GM04504 (cell line): ENCODE data around the gene PSMB4.
A peak's percentile ranks its signal among the peaks of the same experiment; 100 is the strongest.
"Not testable (repeated sequence)": the region's sequence is repeated elsewhere in the genome, so short reads cannot be mapped to it uniquely, and the experiment has no call there.

Experiments
- DNase-seq: peaks from one replicate; pipeline ENCODE4 v3.0.0-alpha.2; 2012; ENCODE audit warnings: low read depth

Gene PSMB4

GRCh38 chr1:151390221-151391078 is 8.9 kb upstream of the PSMB4 start:
- not testable (repeated sequence) for DNase-seq

GRCh38 chr1:151391079-151391563 is 8.3 kb upstream of the PSMB4 start:
- no peak for DNase-seq

DNA sequence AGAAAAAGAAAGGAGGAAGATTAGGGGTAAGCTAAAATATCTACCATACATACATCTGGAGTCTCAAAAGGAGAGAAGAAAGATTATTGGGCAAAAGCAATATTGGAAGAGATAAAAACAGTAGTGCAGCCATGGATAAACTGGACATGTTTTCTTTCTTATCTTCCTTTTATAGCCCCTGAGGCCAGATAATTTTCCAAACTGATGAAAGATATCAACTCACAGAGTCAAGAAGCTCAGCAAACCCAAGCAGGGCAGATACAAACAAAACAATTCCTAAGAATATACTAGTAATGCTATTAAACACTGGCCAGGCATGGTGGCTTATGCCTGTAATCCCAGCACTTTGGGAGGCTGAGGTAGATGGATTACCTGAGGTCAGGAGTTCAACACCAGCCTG is 5.8 kb upstream of the PSMB4 start:
- DNase-seq = no peak

DNA sequence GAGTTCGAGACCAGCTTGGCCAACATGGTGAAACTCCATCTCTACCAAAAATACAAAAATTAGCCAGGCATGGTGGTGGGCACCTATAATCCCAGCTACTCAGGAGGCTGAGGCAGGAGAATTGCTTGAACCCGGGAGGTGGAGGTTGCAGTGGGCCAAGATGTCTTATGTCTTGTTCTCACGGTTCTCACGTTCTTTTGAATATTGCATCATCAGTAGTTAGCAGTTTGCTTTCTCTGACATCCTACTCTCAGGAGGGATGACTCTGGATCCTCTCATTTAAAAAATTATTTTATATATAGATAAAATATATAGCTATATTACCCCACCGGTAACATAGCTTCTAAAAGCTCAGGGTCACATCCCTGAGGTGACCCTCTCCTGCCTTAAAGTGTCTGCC is 3.1 kb upstream of the PSMB4 start:
- DNase-seq = not testable (repeated sequence)

DNA sequence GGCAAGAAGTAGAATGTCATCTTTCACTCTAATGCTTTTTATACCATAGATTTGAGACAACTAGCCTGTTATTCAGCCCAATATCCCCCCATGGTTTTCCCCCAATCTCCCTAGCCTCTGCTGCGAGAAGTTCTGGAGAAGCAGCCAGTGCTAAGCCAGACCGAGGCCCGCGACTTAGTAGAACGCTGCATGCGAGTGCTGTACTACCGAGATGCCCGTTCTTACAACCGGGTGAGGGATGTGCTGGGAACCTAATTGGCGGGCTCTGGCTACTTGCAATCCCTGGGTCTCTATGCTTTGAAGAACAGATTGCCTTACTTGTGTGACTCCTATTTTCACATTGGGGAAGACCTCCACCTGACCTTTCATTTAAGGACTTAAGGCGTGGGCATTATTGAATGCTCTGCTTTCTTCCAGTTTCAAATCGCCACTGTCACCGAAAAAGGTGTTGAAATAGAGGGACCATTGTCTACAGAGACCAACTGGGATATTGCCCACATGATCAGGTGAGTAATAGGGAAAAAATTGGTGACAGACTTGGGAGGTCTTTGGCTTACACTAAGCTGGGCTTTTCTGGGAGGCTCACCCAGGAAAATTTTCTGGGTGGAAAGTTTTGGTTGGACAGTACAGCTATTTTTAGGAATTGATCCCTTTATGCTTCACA is 1.9 kb downstream of the PSMB4 start:
- DNase-seq = no peak

GRCh38 chr1:151401860-151402259 is 2.5 kb downstream of the PSMB4 start:
- DNase-seq = no peak

GRCh38 chr1:151402764-151403163 is 3.4 kb downstream of the PSMB4 start:
- no peak for DNase-seq

- no peak for DNase-seq
Observed at GRCh38 chr1:151403612-151404011, 4.2 kb downstream of the PSMB4 start.

DNA sequence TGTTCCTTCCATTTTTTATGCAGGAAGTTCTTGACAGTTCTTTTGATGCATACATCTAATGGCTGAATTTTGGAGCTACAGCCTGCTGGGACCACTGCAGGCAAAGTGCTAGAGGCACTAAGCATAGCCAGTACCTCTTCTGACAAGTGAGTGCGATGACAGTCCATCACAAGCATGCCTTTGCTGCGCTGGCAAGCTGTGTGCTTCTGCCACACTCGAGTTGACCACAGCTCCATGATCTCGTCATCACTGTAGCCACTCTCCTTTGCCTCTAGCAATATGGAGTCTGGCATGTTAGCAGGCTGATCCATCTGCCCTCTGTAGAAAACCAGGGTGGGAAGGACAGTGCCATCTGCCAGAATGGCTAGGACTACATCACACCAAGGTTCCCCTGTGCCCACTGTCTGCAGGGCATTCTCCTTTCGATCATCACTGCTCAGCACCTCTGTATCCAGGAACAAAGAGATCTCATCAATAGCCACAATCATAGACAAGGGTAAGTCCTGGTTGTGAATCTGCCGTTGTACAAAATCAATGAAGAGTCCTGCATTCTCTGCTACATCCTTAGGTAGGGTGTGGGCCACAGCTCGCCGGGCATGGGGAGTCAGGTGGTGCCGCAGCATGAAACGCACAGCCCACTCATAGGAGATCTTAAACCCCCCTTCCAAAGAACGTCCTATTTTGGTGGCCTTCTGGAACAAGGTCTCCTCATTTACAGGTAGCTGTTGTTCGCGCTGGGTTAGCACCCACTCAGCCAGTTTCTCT is 6.0 kb downstream of the PSMB4 start:
- DNase-seq = no peak

- DNase-seq = no peak
Observed at GRCh38 chr1:151406176-151406575, 6.8 kb downstream of the PSMB4 start.

- DNase-seq = no peak
Observed at GRCh38 chr1:151407304-151407703, 7.9 kb downstream of the PSMB4 start.

DNA sequence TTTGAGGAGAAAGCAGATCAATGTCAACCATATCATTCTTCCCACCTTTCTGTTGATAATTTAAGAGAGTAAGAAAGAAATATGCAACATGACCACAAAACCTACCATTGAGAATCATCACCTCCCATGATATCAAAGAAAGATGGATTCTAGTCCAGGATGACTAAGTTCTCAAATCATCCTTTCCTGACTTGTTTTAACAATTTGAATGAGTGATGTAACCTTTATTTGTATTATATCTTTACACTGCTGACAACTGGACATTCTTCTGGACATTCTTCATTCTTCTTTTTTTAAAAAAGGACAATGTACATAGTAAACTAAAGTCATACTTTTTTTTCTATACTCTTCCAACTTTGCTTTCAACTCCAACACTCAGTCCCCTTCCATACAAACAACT is 9.5 kb downstream of the PSMB4 start:
- DNase-seq = no peak

DNA sequence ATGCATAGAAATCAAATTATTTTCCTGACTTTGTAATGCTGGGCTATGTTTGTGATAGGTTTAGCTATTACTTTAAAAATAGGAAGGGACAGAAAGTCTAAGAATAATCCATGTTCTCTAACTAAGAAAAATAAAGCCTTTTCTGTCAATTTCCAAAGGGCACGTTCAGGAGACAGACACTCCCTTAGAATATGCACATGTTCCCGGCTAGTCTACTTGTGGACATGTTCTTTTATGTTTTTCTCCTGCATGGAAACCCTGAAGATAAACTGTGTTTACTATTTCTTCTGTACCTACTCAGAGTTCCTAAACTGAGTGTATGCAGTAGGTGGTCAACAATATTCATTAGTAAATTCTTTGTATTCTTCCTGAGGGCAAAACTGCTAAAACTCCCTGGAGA is 12.5 kb downstream of the PSMB4 start:
- DNase-seq = no peak

DNA sequence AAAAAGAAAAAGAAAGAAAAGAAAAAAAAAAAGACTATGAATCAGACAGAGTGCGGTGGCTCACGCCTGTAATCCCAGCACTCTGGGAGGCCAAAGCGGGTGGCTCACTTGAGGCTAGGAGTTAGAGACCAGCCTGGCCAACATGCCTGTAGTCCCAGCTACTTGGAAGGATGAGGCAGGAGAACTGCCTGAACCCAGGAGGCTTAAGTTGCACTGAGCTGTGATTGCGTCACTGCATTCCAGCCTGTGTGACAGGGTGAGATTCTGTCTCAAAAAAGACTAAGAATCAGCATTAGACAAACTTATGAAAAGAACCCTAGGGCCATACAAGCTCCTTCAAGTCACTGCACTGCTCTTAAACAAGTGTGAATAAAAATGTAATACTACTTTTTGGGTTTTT is 16.9 kb downstream of the PSMB4 start:
- peak; percentile 53 for DNase-seq

- no peak for DNase-seq
Observed at GRCh38 chr1:151418081-151418480, 18.7 kb downstream of the PSMB4 start.

DNA sequence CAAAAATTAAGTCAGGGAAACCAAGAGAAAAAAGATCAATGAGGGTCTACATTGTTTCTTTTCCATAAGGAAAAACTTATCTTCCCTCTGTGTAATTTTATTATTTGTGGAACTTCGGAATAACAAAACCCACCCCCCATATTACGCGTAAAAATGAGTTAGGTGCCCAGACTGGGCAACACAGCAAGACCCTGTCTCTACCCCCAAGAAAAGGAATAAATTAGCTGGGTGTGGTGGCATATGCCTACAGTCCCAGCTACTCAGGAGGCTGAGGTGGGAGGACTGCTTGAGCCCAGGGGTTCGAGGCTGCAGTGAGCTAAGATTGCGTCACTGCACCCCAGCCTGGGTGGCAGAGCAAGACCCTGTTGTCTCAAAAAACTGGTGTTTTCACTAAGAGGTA is 20.4 kb downstream of the PSMB4 start:
- no peak for DNase-seq

GRCh38 chr1:151425103-151425502 is 25.7 kb downstream of the PSMB4 start:
- no peak for DNase-seq

DNA sequence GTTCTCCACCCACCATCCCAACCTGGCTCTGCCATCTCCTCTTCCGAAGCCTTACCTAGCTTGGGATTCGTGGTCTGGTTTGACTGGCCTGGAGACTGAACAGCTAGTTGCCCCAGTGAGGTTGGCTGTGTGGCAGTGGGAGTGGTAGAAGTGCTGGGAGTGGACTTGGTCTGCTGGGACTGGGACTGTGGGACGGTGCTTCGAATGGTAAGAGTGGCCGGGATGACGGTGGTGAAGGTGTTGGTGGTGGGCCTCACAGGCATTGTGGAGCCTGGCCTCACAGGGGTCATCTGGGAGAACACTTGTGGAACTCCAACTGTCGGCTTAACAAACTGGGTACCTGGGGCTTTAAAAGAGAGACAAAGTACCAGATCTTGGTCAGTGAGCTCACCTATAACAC is 28.7 kb downstream of the PSMB4 start:
- no peak for DNase-seq

DNA sequence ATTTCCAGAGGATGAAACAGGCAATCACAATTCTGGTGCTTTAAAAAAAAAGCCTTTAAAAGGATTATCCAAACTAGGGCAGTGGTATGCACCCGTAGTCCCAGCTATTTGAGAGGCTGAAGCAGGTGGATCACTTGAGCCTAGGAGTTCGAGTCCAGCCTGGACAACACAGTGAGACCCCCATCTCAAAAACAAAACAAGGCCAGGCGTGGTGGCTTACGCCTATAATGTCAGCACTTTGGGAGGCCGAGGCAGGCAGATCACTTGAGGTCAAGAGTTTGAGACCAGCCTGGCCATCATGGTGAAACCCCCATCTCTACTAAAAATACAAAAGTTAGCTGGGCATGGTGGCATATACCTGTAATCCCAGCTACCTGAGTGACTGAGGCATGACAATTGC is 34.5 kb downstream of the PSMB4 start:
- not testable (repeated sequence) for DNase-seq

- DNase-seq = no peak
Observed at GRCh38 chr1:151435174-151435573, 35.8 kb downstream of the PSMB4 start.

- no peak for DNase-seq
Observed at GRCh38 chr1:151436985-151437384, 37.6 kb downstream of the PSMB4 start.

DNA sequence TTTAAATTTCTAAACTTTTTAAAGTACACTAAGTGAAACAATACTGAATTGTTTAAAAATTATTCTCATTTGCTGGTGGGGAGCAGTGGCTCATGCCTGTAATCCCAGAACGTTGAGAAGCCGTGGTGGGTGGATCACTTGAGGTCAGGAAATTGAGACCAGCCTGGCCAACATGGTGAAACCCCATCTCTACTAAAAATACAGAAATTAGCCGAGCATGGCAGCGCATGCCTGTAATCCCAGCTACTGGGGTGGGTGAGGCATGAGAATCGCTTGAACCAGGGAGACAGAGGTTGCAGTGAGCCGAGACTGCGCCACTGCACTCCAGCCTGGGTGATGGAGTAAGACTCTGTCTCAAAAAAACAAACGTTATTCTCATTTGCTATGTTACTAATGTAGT is 38.0 kb downstream of the PSMB4 start:
- DNase-seq = not testable (repeated sequence)
